Endothelial cell of umbilical vein (primary cell): ENCODE data around the gene C4BPA. TPM values are rescaled to one million over a fixed set of nuclear protein-coding genes. Genes with fewer than 3 reads are reported as not detected.

Experiments used
- BruUV-seq: library from RNA; stranded (reverse); fragments of 400-500 nt; replicated peaks from 2 replicates; lab custom pipeline; 2021; lab: Mats Ljungman, UMichigan
- CTCF ChIA-PET: fragments of 300-600, 350-600 bp; sonication (Branson Sonifier 250); formaldehyde crosslinking; loops from one replicate; lab custom pipeline; 2021; ENCODE audit warnings: antibody characterized with exemption, inconsistent platforms; lab: Charles Lee
- POLR2A ChIA-PET: fragments of 300-600, 350-600 bp; sonication (Branson Sonifier 250); formaldehyde crosslinking; loops from one replicate; lab custom pipeline; 2021; ENCODE audit warnings: antibody characterized with exemption, inconsistent platforms; lab: Charles Lee
- DNase-seq: peaks from one replicate; pipeline ENCODE4 v3.0.0-alpha.2; 2011; ENCODE audit warnings: low read depth, low spot score
- FAIRE-seq: peaks from 2 replicates; lab custom pipeline; 2011; peaks lifted over from hg19 to GRCh38; lab: Jason Lieb, UNC
- H2AFZ ChIP-seq: 2 replicates; pipeline ENCODE4 v1.6.0; 2012; ENCODE audit warnings: low read depth, low read length, control low read depth, inconsistent platforms
- H3K27ac ChIP-seq: 2 replicates; pipeline ENCODE4 v1.5.1; 2011; ENCODE audit warnings: low read depth, mild to moderate bottlenecking, control low read depth, low read length, moderate library complexity; ENCODE audit not compliant: insufficient read depth
- H3K27me3 ChIP-seq, 2 experiments: 2 replicates each; pipeline versions ENCODE4 v1.6.0 to v1.6.1; 2011; ENCODE audit warnings: low read length in 2 of 2, mixed read lengths in 1 of 2; ENCODE audit not compliant: control insufficient read depth in 2 of 2, insufficient read depth in 2 of 2
- H3K36me3 ChIP-seq, 2 experiments: 2 replicates in 1 of 2; 3 replicates in 1 of 2; pipeline ENCODE4 v1.5.1; 2011; ENCODE audit warnings: low read length in 2 of 2, mild to moderate bottlenecking in 1 of 2, moderate library complexity in 1 of 2; ENCODE audit not compliant: control insufficient read depth in 2 of 2, insufficient read depth in 2 of 2; ENCODE audit errors: extremely low read depth in 1 of 2
- H3K4me1 ChIP-seq: 3 replicates; pipeline ENCODE4 v1.5.1; 2011; ENCODE audit warnings: mild to moderate bottlenecking, low read length; ENCODE audit not compliant: control insufficient read depth, insufficient read depth; ENCODE audit errors: extremely low read depth
- H3K4me2 ChIP-seq: 2 replicates; pipeline ENCODE4 v1.6.1; 2011; ENCODE audit warnings: low read length, control low read depth, mixed read lengths; ENCODE audit not compliant: insufficient read depth
- H3K4me3 ChIP-seq, 3 experiments: fragments of 200-600 bp in 1 of 3; sonication (generic), shearing (Covaris generic) in 1 of 3; replicated peaks in 1 of 3; 2 replicates each; pipeline ENCODE4 v1.5.1; 2011 to 2016; ENCODE audit warnings: control low read depth in 3 of 3, low read length in 3 of 3, mild to moderate bottlenecking in 2 of 3, inconsistent platforms in 1 of 3, low read depth in 1 of 3, moderate library complexity in 1 of 3; ENCODE audit not compliant: insufficient read depth in 1 of 3
- H3K79me2 ChIP-seq: 2 replicates; pipeline ENCODE4 v1.6.0; 2012; ENCODE audit warnings: low read length, inconsistent platforms; ENCODE audit not compliant: control insufficient read depth, insufficient read depth
- H3K9ac ChIP-seq: replicated peaks from 2 replicates; pipeline ENCODE3; 2011; ENCODE audit warnings: low read length, control low read depth; ENCODE audit not compliant: insufficient read depth; ENCODE audit errors: extremely low read depth
- H3K9me1 ChIP-seq: replicated peaks from 3 replicates; pipeline ENCODE4 v1.6.0; 2011; ENCODE audit warnings: mild to moderate bottlenecking, low read length; ENCODE audit not compliant: control insufficient read depth, insufficient read depth; ENCODE audit errors: extremely low read depth
- H3K9me3 ChIP-seq: replicated peaks from 2 replicates; pipeline ENCODE4 v1.5.1; 2012; ENCODE audit warnings: low read length, inconsistent platforms; ENCODE audit not compliant: control insufficient read depth, insufficient read depth
- H4K20me1 ChIP-seq: replicated peaks from 2 replicates; pipeline ENCODE3; 2011; ENCODE audit warnings: mild to moderate bottlenecking, low read length; ENCODE audit not compliant: control insufficient read depth, insufficient read depth; ENCODE audit errors: extremely low read depth
- CTCF ChIP-seq, 2 donors: IDR thresholded peaks; 1 replicate in 1 of 2; 2 replicates in 1 of 2; pipeline ENCODE4 v1.5.1; 2011; ENCODE audit warnings: low read length in 2 of 2, mild to moderate bottlenecking in 2 of 2, moderate library complexity in 2 of 2, control low read depth in 1 of 2, inconsistent platforms in 1 of 2, low read depth in 1 of 2; ENCODE audit not compliant: insufficient read depth in 1 of 2; ENCODE audit errors: extremely low read depth in 1 of 2
- EZH2 ChIP-seq: IDR thresholded peaks from 2 replicates; pipeline ENCODE4 v1.6.1; 2012; ENCODE audit warnings: borderline replicate concordance, low read depth, mild to moderate bottlenecking, moderate library complexity, low read length, inconsistent platforms; ENCODE audit not compliant: severe bottlenecking
- FOS ChIP-seq: IDR thresholded peaks from 2 replicates; pipeline ENCODE4 v1.6.1; 2011; ENCODE audit warnings: mild to moderate bottlenecking, low read length, moderate library complexity, borderline replicate concordance; ENCODE audit not compliant: insufficient read depth
- GATA2 ChIP-seq: IDR thresholded peaks from 2 replicates; pipeline ENCODE4 v1.7.0; 2011; ENCODE audit warnings: low read depth, mild to moderate bottlenecking, moderate library complexity, mixed read lengths, low read length; ENCODE audit not compliant: insufficient read length, insufficient read depth
- JUN ChIP-seq: IDR thresholded peaks from 2 replicates; pipeline ENCODE4 v1.6.1; 2011; ENCODE audit warnings: borderline replicate concordance, low read depth; ENCODE audit not compliant: insufficient read length, insufficient read depth
- MAX ChIP-seq: IDR thresholded peaks from 2 replicates; pipeline ENCODE4 v1.6.1; 2011; ENCODE audit not compliant: insufficient read depth, insufficient read length
- MYC ChIP-seq: IDR thresholded peaks from one replicate; pipeline ENCODE4 v1.6.1; 2011; ENCODE audit warnings: mild to moderate bottlenecking, low read depth, low read length
- POLR2A ChIP-seq: IDR thresholded peaks from 2 replicates; pipeline ENCODE4 v1.6.1; 2012; ENCODE audit warnings: low read depth, mild to moderate bottlenecking, control low read depth, low read length
- POLR2AphosphoS5 ChIP-seq: IDR thresholded peaks from 2 replicates; pipeline ENCODE4 v1.6.1; 2012; ENCODE audit warnings: low read depth, mild to moderate bottlenecking, control low read depth, low read length, moderate library complexity; ENCODE audit not compliant: insufficient read depth
- dilution Hi-C: fragments of 300-500 bp; cut with MboI; formaldehyde crosslinking; loops from one replicate; pipeline ENCODE4 v1.15.0; 2019; ENCODE audit warnings: low sequenced_read_pairs; ENCODE audit not compliant: extremely low pct_ligation_motif_present
- intact Hi-C: fragments of 100-400 bp; cut with micrococcal nuclease; formaldehyde crosslinking; loops from one replicate; pipeline ENCODE4 v1.10.0; 2022
- polyA plus RNA-seq, 4 experiments: library from polyadenylated mRNA; depleted of rRNA in 3 of 4; stranded (reverse) in 3 of 4; unstranded in 1 of 4; fragments of >200 nt; gene quantifications; 2 replicates each; pipeline versions ENCODE4 v1.2.1 to v1.2.3, GENCODE V29; 2011 to 2012; ENCODE audit warnings: missing spikeins in 1 of 4
- total RNA-seq: library from RNA; stranded (reverse); gene quantifications from 2 replicates; pipeline ENCODE4 v1.2.3, GENCODE V29; 2021

The C4BPA gene
- total and polyA plus RNA-seq, 2 donors (not counting 3 experiments of a cell fraction or from before 2014, with no cell fraction given), result not detected

GRCh38 chr1:207088161-207088560 is 15.9 kb upstream of the C4BPA start:
- Histone ChIP-seq H3K79me2 (no peaks in the 10 kb centered on the region), H3K9me3 (no peaks in the 10 kb centered on the region), H3K27me3 (peaks cover 0 to 2% of the 10 kb centered on the region in 2 experiments), H3K27ac (no peak overlapping the region), H4K20me1 (no peaks in the 10 kb centered on the region), H3K4me3 (no peak overlapping the region), H3K36me3 (no peaks in the 10 kb centered on the region), H3K4me1 (no peaks in the 10 kb centered on the region), H3K4me2 (no peak overlapping the region), H2AFZ (no peak overlapping the region), H3K9ac (no peak overlapping the region), H3K9me1 (no peaks in the 10 kb centered on the region)
- ChIA-PET POLR2A (no interaction called here), CTCF (interaction anchor here (1.0 to 4.7 kb wide), 3 partner anchors 8 to 411 kb away, joined by 3 to 18 read pairs (median 3); no protein-coding TSS in a partner anchor)
- FAIRE-seq (no peak), DNase-seq (no peak)
- TF ChIP-seq POLR2A (no peak), EZH2 (no peak), MYC (no peak), JUN (no peak), CTCF (IDR thresholded peaks at IDR 0.05; ENCODE audit: extremely low read depth in 1 of 2, insufficient read depth in 1 of 2, low read depth in 1 of 2, low read length in 2 of 2) (no peak), FOS (no peak), GATA2 (no peak), POLR2AphosphoS5 (no peak), MAX (no peak)
- dilution Hi-C loops, result no loop called here
- intact Hi-C loops, result no loop called here
- BruUV-seq, result no TSS peak
